SU-DHL-6 (cell line): Measurements from ENCODE around the gene NUMB.

Source experiments
- H2AFZ ChIP-seq: fragments of 200-600 bp; sonication (generic); 2 replicates; pipeline ENCODE4 v1.6.1; 2014; ENCODE audit warnings: low read depth, mild to moderate bottlenecking, moderate library complexity, mixed read lengths, antibody characterized with exemption, low read length; ENCODE audit not compliant: severe bottlenecking
- H3F3A ChIP-seq: fragments of 200-600 bp; shearing (Covaris generic); 2 replicates; pipeline ENCODE4 v1.6.0; 2016; ENCODE audit warnings: antibody characterized with exemption, mild to moderate bottlenecking; ENCODE audit not compliant: insufficient read depth
- H3K27ac ChIP-seq: fragments of 200-600 bp; sonication (generic); 2 replicates; pipeline ENCODE4 v1.5.1; 2016; ENCODE audit warnings: low read depth, mild to moderate bottlenecking, low read length, moderate library complexity, mixed read lengths
- H3K27me3 ChIP-seq: fragments of 200-600 bp; sonication (generic), shearing (Covaris generic); 2 replicates; pipeline ENCODE4 v1.6.0; 2014; ENCODE audit warnings: mild to moderate bottlenecking, low read length
- H3K36me3 ChIP-seq: fragments of 200-600 bp; sonication (generic); 2 replicates; pipeline ENCODE4 v1.6.1; 2014; ENCODE audit warnings: mild to moderate bottlenecking, low read length, mixed read lengths
- H3K4me2 ChIP-seq: fragments of 300-600, 200-600 bp; shearing (Covaris generic), sonication (generic); 2 replicates; pipeline ENCODE4 v1.6.0; 2014; ENCODE audit warnings: low read length, low read depth, mild to moderate bottlenecking; ENCODE audit not compliant: poor library complexity, severe bottlenecking
- H3K4me3 ChIP-seq: fragments of 200-600 bp; sonication (generic); 2 replicates; pipeline ENCODE4 v1.5.1; 2014; ENCODE audit warnings: antibody characterized with exemption, low read length, mild to moderate bottlenecking, mixed read lengths; ENCODE audit not compliant: insufficient read depth, poor library complexity, severe bottlenecking
- H3K79me2 ChIP-seq: fragments of 200-600 bp; sonication (generic); 2 replicates; pipeline ENCODE4 v1.6.1; 2014; ENCODE audit warnings: mild to moderate bottlenecking, low read length, moderate library complexity; ENCODE audit not compliant: insufficient read depth
- H3K9ac ChIP-seq: fragments of 200-600 bp; sonication (generic); 2 replicates; pipeline ENCODE4 v1.7.0; 2014; ENCODE audit warnings: mild to moderate bottlenecking, low read length
- H3K9me2 ChIP-seq: fragments of 200-600 bp; sonication (generic); replicated peaks from 2 replicates; pipeline ENCODE4 v1.6.1; 2014; ENCODE audit warnings: low read length; ENCODE audit not compliant: insufficient read depth
- H3K9me3 ChIP-seq: fragments of 200-600 bp; sonication (generic); 2 replicates; pipeline ENCODE4 v1.6.1; 2014; ENCODE audit warnings: low read length, mixed read lengths; ENCODE audit not compliant: insufficient read depth
- H4K20me1 ChIP-seq: fragments of 200-600 bp; sonication (generic); 2 replicates; pipeline ENCODE4 v1.6.1; 2014; ENCODE audit warnings: low read depth, mild to moderate bottlenecking, antibody characterized with exemption, low read length, moderate library complexity, mixed read lengths
- EZH2phosphoT487 ChIP-seq: fragments of 200-600 bp; sonication (generic), shearing (Covaris generic); conservative IDR thresholded peaks from 2 replicates; pipeline ENCODE4 v1.6.1; 2018; ENCODE audit warnings: mild to moderate bottlenecking, antibody characterized with exemption, low read length, moderate library complexity, mixed read lengths
- TF ChIP-seq, protein P1 (sequence below): fragments of 200-600 bp; sonication (generic); IDR thresholded peaks from one replicate; pipeline ENCODE4 v1.5.1; 2017; ENCODE audit warnings: antibody characterized with exemption, mild to moderate bottlenecking, low read length, moderate library complexity; ENCODE audit not compliant: insufficient read depth, poor library complexity, severe bottlenecking

Gene NUMB

DNA sequence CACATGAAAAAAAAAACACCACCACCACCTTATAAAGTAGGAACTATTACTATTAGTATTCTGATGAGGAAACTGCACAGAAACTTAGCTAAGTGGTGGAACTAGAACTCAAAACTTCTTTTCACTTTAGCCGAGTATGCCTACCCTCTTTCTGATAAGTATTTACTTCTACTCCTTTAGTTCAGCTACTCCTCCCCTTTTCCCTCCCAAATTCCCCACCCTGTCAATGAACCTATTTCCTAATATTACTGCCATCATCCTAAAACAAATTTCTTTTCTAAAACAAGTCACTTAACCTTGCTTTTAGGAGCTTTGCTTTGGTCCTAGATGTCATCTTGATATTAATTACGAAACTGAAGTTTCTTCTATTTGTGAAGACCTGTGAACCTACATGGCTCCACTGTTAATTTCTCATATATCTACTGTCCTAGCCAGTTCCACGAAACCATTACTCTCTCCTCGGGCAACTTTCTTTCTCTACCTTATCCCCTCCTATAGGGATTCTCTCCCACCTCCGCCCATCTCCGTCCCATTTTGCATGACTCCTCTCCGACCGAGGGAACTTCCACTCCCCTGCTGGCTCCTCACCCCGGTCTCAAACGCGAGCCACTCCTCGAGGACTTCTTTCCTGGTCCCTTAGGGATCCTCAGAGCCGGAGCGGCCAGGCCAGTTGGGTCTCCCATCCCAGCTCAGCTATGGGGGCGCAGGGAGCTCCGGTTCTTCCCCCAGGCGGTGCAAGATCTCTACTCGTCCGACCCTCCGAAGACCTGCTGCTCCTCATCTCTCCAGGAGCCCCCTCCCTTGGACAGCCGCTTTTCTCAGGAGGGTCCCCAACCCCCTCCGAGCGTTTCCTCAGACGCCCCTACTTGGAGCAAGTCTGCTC lies 1.1 kb downstream of the NUMB start:
- H3K9ac ChIP-seq = peak overlapping the region; percentile 78
- H3K4me3 ChIP-seq = peak overlapping the region; percentile 66
- H3K27me3 ChIP-seq = no peaks in the 10 kb centered on the region
- no peak overlapping the region for H3K27ac ChIP-seq
- peaks cover 23% of the 10 kb centered on the region for H3F3A ChIP-seq
- no peaks in the 10 kb centered on the region for H3K36me3 ChIP-seq
- peak overlapping the region; percentile 91 for H3K4me2 ChIP-seq
- no peak for TF ChIP-seq EZH2phosphoT487
- TF ChIP-seq, protein P1, sequence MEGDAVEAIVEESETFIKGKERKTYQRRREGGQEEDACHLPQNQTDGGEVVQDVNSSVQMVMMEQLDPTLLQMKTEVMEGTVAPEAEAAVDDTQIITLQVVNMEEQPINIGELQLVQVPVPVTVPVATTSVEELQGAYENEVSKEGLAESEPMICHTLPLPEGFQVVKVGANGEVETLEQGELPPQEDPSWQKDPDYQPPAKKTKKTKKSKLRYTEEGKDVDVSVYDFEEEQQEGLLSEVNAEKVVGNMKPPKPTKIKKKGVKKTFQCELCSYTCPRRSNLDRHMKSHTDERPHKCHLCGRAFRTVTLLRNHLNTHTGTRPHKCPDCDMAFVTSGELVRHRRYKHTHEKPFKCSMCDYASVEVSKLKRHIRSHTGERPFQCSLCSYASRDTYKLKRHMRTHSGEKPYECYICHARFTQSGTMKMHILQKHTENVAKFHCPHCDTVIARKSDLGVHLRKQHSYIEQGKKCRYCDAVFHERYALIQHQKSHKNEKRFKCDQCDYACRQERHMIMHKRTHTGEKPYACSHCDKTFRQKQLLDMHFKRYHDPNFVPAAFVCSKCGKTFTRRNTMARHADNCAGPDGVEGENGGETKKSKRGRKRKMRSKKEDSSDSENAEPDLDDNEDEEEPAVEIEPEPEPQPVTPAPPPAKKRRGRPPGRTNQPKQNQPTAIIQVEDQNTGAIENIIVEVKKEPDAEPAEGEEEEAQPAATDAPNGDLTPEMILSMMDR = no peak
- H4K20me1 ChIP-seq = peaks cover 5% of the 10 kb centered on the region
- H3K9me3 ChIP-seq = no peaks in the 10 kb centered on the region
- H2AFZ ChIP-seq = peak overlapping the region; percentile 83
- no peaks in the 10 kb centered on the region for H3K9me2 ChIP-seq
- H3K79me2 ChIP-seq = peaks cover 12% of the 10 kb centered on the region; the same call in 1 of the 2 replicates

DNA sequence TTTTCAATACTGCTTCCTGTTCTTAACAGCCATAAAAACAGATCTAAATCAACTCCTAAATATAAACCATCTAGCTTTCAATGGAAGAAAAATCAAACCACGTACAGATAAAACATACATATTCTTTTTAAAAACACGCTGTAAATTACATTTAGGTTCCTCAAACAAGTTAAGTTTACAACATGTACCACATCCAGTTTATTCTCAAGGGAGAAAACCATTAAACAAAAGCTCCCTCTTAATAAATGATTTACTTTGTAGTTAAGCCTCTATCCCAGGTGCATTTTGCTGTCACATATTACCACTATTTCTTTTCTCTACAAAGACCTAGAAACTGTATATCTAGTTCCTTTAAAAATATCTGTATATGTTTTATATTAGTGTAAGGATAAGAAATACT lies 3.1 kb downstream of the NUMB start:
- Histone ChIP-seq H4K20me1 (peaks cover 5% of the 10 kb centered on the region), H3F3A (peaks cover 23% of the 10 kb centered on the region), H3K27me3 (no peaks in the 10 kb centered on the region), H2AFZ (no peak overlapping the region), H3K79me2 (peaks cover 18% of the 10 kb centered on the region; the same call in 1 of the 2 replicates), H3K9me3 (no peaks in the 10 kb centered on the region), H3K36me3 (no peaks in the 10 kb centered on the region), H3K9me2 (no peaks in the 10 kb centered on the region), H3K9ac (no peak overlapping the region), H3K4me2 (peak overlapping the region; percentile 21), H3K4me3 (no peak overlapping the region), H3K27ac (no peak overlapping the region)
- TF ChIP-seq EZH2phosphoT487 = no peak
- TF ChIP-seq, protein P1 = no peak

DNA sequence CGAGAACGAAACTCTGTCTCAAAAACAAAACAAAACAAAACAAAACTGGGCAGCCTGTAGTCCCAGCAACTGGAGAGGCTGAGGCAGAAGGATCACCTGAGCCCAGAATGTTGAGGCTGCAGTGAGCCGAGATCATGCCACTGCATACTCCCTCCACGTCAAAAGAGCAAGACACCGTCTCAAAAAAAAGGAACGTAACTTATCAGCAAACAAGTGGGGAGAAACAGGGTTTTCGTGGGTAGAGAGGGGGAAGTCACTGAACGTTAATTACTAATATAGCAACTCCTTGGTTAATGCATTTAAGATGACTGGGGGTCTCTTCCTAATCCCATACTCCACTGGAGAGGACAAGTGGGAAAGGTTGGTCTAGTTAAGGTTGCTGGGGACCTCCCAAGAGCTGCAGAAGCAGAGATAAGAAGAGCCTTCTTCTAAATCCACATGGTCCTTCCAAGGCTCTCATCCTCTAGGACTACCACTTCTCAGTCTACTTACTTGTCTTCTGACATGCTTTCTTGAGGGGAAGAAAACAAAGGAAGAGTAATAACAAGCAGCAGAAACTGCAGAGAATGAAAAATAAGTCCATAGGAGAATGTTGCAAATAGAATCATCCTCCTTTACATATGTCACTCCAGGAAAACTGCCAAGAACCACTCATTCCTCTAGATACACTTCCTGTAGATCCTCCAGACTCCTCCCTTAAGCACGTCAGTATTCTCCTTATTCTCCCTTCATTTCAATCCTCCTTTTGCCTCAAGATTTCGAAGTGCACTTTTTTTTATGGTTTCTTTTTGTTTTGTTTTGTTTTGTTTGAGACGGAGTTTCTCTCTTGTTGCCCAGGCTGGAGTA lies 5.8 kb downstream of the NUMB start:
- peaks cover 8% of the 10 kb centered on the region for H4K20me1 ChIP-seq
- peaks cover 23% of the 10 kb centered on the region for H3F3A ChIP-seq
- TF ChIP-seq, protein P1 = no peak
- TF ChIP-seq EZH2phosphoT487 = no peak
- no peaks in the 10 kb centered on the region for H3K27me3 ChIP-seq
- no peaks in the 10 kb centered on the region for H3K9me2 ChIP-seq
- H3K9me3 ChIP-seq = no peaks in the 10 kb centered on the region
- H3K4me2 ChIP-seq = peak overlapping the region; percentile 9
- H3K9ac ChIP-seq = no peak overlapping the region
- peaks cover 18% of the 10 kb centered on the region; the same call in 1 of the 2 replicates for H3K79me2 ChIP-seq
- H3K4me3 ChIP-seq = no peak overlapping the region
- H3K36me3 ChIP-seq = no peaks in the 10 kb centered on the region
- H2AFZ ChIP-seq = no peak overlapping the region
- H3K27ac ChIP-seq = no peak overlapping the region
